Measurements from ENCODE around the gene HDAC4.

Gene HDAC4

GRCh38 chr2:239349453-239350135, 51.2 kb downstream of the HDAC4 start:
- no peak for DNase-seq (ENCODE audit: low spot score)

- no peak for DNase-seq (ENCODE audit: low spot score)
Measured at GRCh38 chr2:239348563-239349452, 52.0 kb downstream of the HDAC4 start.

GRCh38 chr2:239346676-239347075, 54.1 kb downstream of the HDAC4 start:
- no peak for DNase-seq (ENCODE audit: low spot score)

DNA sequence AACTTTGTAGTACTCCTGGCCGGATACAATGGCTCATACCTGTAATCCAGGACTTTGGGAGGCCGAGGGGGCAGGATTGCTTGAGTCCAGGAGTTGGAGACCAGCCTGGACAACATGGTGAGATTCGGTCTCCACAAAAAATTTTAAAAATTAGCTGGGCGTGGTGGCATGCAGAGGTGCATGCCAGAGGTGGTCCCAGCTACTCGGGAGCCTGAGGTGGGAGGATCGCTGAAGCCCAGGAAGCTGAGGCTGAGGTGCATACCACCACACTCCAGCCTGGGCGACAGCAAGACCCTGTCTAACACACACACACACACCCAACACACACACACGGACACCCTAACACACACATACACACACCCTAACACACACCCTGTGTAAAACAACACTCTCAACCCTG, 55.6 kb downstream of the HDAC4 start:
- DNase-seq (ENCODE audit: low spot score) = no peak

- DNase-seq (ENCODE audit: low spot score) = no peak
Measured at GRCh38 chr2:239344857-239345216, 56.0 kb downstream of the HDAC4 start.

DNA sequence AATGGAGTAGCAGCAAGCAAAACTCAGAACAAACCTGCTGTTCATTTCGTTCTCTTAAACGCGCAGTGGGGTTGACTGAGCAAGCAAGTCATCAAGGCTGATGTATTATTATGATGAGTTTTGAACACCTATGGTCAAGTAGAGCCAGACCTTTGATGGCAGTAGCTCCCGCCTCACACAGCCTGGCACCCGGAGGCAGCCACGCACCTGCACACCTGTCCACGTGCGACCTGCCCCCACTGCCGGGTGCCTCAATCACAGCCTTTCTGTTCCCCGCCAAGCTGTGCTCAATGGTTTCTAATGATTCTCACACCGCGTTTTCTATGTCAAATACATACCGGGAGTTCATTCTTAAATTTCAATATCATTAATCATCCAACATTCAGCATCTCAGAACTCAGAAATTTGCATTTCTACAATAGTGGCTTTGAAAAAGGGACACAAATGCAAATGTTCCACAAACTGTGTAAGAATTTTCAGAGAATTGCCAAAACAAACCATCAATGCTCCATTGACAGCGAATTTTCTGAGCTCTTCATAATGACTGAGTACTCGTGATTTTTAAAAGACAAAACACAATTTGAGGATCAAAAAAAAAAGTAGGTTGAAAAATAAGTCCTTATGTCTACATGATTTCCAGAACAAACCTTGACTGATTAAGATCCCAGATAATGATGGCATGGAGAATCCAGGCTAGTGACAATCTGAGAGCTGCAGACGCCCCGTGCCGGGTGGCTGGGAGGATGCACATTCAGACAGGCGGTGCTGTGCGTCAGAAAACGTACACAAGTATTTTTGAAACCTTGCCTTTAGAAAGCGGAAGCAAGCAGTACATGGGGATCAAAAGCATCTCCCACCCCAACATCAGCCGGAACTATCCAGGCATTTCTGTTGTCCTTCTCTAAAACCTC, 56.6 kb downstream of the HDAC4 start:
- peak; percentile 59 for DNase-seq (ENCODE audit: low spot score)

- no peak for DNase-seq (ENCODE audit: low spot score)
Measured at GRCh38 chr2:239343460-239343859, 57.4 kb downstream of the HDAC4 start.

- DNase-seq (ENCODE audit: low spot score) = no peak
Measured at GRCh38 chr2:239341840-239342239, 59.0 kb downstream of the HDAC4 start.

DNA sequence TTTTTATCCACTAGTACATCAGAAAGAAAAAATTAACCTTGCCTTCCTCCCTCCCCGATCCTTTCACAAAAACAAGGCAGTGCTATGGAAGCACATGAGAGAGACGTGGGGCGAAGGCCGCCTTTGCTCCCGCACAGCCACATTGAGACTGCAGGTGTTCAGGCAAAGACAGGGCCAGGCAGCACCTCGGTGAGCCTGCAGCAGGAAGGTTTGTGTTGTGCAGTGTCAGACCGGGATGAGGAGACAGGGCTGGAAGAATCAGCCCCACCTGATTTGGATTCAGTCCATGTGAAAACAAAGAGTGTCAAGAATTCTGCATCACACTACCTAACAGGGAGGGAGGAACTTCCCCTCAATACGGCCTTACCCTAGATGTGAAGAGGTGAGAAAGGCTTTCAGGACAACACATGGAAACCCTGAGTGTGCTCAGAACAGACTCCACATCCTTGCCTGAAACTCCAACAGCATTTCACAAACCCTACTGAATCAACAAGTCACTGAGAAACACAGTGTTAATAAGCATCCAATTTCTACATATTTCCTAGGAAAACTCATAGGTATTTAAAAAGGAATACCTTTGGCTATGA, 59.6 kb downstream of the HDAC4 start:
- DNase-seq (ENCODE audit: low spot score) = no peak

DNA sequence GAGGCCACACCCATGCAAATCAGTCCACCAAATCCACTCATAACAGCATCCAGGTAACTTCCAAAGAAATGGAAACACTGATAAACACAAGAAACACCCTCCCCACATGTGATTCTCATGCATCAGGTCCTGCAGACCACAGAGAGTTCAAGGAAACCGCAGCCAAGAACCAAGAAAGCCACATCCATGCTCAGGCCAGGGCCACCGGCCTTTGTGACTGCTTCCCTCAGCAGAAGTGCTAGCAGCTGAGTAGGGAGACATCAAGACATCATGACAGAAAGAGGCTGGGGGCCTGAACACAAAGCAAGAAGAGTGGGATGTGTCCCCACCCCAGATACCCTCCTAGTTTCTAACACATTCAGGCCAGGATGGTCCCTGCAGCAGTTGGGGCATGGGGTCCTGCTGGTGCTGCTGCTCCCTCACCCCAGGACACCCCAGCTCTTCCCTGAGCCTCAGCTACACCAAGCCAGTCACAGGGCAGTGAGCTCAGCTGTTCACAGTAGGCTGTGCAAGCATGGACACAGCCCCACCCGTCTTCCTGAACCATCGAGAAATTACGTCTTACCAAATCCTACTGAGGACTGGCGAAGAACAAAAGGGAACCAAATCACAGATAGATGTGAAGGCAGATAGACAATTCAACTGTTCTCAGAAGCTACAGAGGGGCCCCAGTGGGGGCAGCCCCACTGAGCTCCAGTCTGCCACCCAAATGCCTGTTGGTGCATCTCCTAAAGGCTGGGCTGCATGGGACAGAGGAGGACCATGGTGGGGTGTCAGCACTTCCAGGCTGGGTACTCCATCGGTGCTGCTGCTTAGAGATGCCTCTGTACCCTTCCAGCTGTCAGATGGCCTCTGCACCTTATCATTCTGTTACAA, 60.9 kb downstream of the HDAC4 start:
- no peak for DNase-seq (ENCODE audit: low spot score)

GRCh38 chr2:239339241-239339640, 61.6 kb downstream of the HDAC4 start:
- DNase-seq (ENCODE audit: low spot score) = no peak

- DNase-seq (ENCODE audit: low spot score) = no peak
Measured at GRCh38 chr2:239337877-239338484, 62.8 kb downstream of the HDAC4 start.

DNA sequence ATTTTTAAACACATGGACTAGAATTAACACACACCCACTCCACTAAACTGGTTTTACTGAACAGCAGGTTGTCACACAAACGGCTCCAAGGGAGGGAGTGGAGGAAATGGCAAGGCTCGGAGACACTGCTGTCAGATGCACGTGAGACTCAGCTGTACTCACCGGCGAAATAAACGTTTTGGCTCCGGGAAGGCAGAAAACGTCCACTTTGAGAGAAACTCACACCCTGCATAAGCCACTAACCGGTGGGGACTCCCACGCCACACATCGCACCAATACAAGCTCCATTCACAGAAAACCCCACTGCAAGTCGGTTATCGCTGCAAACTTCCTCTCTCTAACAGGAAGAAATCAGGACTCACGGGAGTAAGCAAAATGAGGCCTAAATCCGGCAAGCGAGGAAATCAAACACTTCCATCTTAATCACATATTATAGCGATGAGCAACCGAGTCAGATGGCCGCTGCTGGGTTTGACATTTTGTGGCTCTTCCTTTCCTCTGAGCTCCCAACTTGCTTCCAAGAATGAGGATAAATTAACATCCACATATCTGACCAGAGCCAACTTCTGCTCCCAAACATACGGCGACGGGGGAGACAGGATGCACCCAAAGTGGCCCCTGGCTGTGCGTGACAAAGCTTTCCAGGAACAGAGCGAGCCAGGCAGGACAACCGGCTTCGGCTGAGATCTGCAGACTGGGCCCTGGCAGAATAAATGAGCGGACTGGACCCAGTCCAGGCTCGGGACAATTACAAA, 63.5 kb downstream of the HDAC4 start:
- DNase-seq (ENCODE audit: low spot score) = no peak

DNA sequence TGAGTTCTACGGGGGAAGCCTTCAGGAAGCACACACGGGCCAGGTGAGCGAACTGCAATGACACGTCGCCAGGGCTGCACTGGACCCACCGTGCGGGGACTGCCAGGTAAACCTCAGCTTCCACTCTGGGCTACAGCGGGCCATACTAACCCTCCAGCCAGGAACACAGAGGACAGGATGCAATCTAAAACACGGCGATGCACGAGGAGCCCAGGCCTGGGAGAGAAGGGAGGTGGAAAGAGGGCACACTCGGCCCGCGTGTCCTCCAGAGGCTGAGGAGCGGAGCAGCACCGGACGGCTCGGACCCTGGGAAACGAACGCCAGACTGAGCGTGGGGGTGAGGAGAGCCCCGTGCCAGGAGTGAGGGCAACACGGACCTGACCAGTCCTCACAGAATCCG, 69.3 kb downstream of the HDAC4 start:
- no peak for DNase-seq (ENCODE audit: low spot score)

DNA sequence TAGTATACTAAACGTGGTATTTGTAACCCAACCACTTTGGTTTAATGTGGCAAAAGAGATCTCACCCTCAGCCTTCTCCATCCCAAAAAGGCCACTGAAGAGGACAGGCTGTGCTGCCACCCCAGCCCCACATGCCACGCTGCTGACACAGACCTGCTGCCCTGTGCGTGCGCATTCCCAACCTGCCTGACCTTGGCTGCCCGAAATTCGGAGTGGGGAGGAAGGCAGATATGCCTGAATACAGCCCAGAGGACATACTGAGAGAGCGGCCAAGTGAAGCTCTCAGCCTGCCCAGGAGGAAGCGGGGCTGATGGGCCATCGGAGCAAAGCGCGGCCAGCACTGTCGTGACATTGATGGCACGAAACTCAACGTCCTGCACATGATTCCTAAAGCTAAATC, 70.0 kb downstream of the HDAC4 start:
- DNase-seq (ENCODE audit: low spot score) = no peak

- no peak for DNase-seq (ENCODE audit: low spot score)
Measured at GRCh38 chr2:239329972-239330572, 70.7 kb downstream of the HDAC4 start.

DNA sequence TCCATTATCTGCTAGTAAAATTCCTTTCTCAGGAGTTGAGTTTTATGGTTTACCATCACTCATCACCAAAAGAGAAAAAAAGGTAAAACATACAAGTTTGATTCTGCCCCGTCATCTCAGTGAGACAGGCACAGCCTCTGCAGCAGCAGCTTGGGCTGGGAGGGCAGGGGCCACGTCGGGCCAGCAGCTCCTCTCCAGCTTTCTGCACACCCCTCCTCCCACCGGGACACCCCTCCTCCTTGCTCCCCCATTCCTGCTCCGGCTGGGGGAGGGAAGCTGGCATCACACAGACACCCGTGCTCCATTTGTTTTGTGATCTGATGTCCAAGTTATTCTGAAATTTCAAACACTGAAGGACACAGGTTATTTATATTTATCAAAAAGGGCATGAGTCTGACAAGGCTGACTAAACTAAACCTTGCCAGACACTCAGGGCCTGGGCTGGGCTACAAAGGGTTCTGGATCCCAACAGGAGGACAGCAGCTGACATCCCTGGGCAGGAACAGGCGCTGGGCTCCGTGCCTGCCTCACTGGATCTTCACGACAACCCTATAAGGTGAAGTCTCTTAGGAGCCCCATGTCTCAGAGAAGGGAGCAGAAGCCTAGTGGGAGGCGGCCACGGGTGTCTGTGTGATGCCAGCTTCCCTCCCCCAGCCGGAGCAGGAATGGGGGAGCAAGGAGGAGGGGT, 71.4 kb downstream of the HDAC4 start:
- DNase-seq (ENCODE audit: low spot score) = no peak

GRCh38 chr2:239328351-239329191, 72.2 kb downstream of the HDAC4 start:
- no peak for DNase-seq (ENCODE audit: low spot score)
